SH-SY5Y (cell line): ENCODE results near the gene FNIP1.

Experiments used
- GATA2 ChIP-seq: IDR thresholded peaks from 2 replicates; pipeline ENCODE4 v1.6.1; 2011; ENCODE audit warnings: mild to moderate bottlenecking, low read depth, low read length
- GATA3 ChIP-seq: IDR thresholded peaks from 2 replicates; pipeline ENCODE4 v1.6.1; 2011; ENCODE audit warnings: low read depth, mild to moderate bottlenecking, low read length, moderate library complexity

DNA sequence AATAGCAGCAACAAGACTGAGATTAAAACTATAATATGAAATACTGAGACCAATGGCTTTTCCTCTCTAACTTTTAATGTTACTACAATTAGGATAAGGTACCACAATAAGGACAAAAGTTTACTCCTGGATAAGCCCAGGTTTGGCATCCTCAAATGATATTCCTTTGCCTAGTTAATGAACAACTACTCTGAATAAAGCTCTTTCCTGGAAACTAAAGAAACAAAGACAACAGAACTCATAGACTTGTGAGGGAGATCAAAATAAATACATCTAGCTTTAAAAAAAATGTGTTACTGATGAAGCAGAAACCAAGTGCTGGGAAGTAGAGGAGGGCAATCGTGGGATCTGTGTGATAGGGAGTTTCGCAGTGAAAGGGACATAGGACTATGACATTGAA is 142.5 kb downstream of the FNIP1 start:
- no peak for TF ChIP-seq GATA3
- TF ChIP-seq GATA2: no peak
